ENCODE data around the gene TEPSIN. TPM values are rescaled to one million over a fixed set of nuclear protein-coding genes. Genes with fewer than 3 reads are reported as not detected.

The TEPSIN gene
- total and polyA plus RNA-seq, 2 of the 13 experiments (the other 11 are each of a cell fraction or from before 2014, with no cell fraction given): 16.1 to 18.8 TPM

- WGBS (ENCODE audit: low lambda C conversion rate): 98% methylated on average over 19 of the region's 20 CpGs
- peaks cover 19 to 61% of the 10 kb centered on the region in 2 experiments; a peak in 4 of 5 replicates for H3K36me3 ChIP-seq (replicated peaks in 1 of 2; ENCODE audit: control insufficient read depth in 1 of 2, insufficient read depth in 2 of 2, low read length in 2 of 2)
- no peak overlapping the region for H2AFZ ChIP-seq (ENCODE audit: low read length)
- H3K4me3 ChIP-seq (replicated peaks in 1 of 3; ENCODE audit: insufficient read depth in 1 of 3, low read depth in 2 of 3, low read length in 3 of 3): no peak overlapping the region
- in situ Hi-C loops (cut with HindIII; ENCODE audit: extremely low pct_ligation_motif_present, low pct_unique_long_range_greater_than_20kb) (no loop called here), intact Hi-C loops (cut with micrococcal nuclease; ENCODE audit: unreplicated experiment) (loop anchor here (5.0 kb wide), 1 partner anchor 61 kb away; no protein-coding TSS in a partner anchor)
- H3K79me2 ChIP-seq (ENCODE audit: insufficient read depth, low read length): no peaks in the 10 kb centered on the region
- no peak overlapping the region for H3K4me2 ChIP-seq (ENCODE audit: low read depth, low read length)
- no peaks in the 10 kb centered on the region; the same call in 1 of the 2 replicates for H4K20me1 ChIP-seq (ENCODE audit: insufficient read depth, low read length)
- no peak overlapping the region for H3K27ac ChIP-seq (ENCODE audit: extremely low read length, insufficient read depth, low read length)
- ATAC-seq (no peak), FAIRE-seq (no peak), DNase-seq (ENCODE audit: low spot score) (no peak)
- H3K27me3 ChIP-seq (ENCODE audit: control insufficient read depth in 1 of 2, insufficient read depth in 2 of 2, low read length in 2 of 2): no peaks in the 10 kb centered on the region
- H3K4me1 ChIP-seq (ENCODE audit: insufficient read depth, low read length): no peaks in the 10 kb centered on the region
- H3K9me3 ChIP-seq (ENCODE audit: low read length): no peaks in the 10 kb centered on the region
- H3K9ac ChIP-seq (ENCODE audit: insufficient read depth, low read depth, low read length): no peak overlapping the region
- BruUV-seq (replicated peaks): no TSS peak
- TF ChIP-seq ARID4A (CRISPR knock-in tag; IDR thresholded peaks at IDR 0.05; ENCODE audit: borderline replicate concordance): 0 out of 2 replicates have a peak, but pooled peaks have one; percentile 16
- no peak for TF ChIP-seq ZBTB7B (CRISPR knock-in tag; IDR thresholded peaks at IDR 0.05)
- POLR2A ChIA-PET: no interaction called here
- CTCF ChIA-PET (ENCODE audit: low intra/inter-chr PET ratio, low total read pairs): no interaction called here
These were observed 35.7 kb downstream of the TEPSIN start for GRCh38 chr17:81203136-81203535.

DNA sequence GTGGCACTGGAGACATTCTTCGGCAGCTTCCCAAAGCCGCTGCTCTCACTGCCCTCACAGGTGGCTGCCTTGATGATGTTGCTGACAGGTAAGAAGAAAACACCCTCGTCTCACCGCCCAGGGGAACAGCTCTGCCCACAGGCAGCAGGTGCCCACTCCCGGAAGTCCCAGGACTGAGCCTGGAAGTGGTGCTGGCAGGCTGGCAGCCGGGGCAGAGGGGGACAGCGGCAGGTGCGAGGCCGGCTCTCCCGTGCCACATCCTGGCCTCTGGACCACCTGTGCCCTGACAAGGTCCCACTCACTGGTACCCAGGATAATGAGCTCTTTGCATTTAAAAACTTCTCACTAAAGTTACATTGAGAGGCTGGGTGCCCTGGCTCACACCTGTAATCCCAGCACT is 36.5 kb downstream of the TEPSIN start:
- H3K4me1 ChIP-seq (ENCODE audit: insufficient read depth, low read length): no peaks in the 10 kb centered on the region
- H3K9ac ChIP-seq (ENCODE audit: insufficient read depth, low read depth, low read length): no peak overlapping the region
- BruUV-seq (replicated peaks): no TSS peak
- H3K27me3 ChIP-seq (ENCODE audit: control insufficient read depth in 1 of 2, insufficient read depth in 2 of 2, low read length in 2 of 2): no peaks in the 10 kb centered on the region
- intact Hi-C loops (cut with micrococcal nuclease; ENCODE audit: unreplicated experiment): loop anchor here (5.0 kb wide), 1 partner anchor 60 kb away; no protein-coding TSS in a partner anchor
- H3K4me2 ChIP-seq (ENCODE audit: low read depth, low read length): no peak overlapping the region
- in situ Hi-C loops (cut with HindIII; ENCODE audit: extremely low pct_ligation_motif_present, low pct_unique_long_range_greater_than_20kb): no loop called here
- ChIA-PET CTCF (ENCODE audit: low intra/inter-chr PET ratio, low total read pairs) (no interaction called here), POLR2A (interaction anchor here (0.9 kb wide), 1 partner anchor 21 kb away, joined by 3 read pairs; the partner anchor contains the start of gene CEP131)
- H2AFZ ChIP-seq (ENCODE audit: low read length): no peak overlapping the region
- peaks cover 17 to 61% of the 10 kb centered on the region in 2 experiments; a peak in 4 of 5 replicates for H3K36me3 ChIP-seq (replicated peaks in 1 of 2; ENCODE audit: control insufficient read depth in 1 of 2, insufficient read depth in 2 of 2, low read length in 2 of 2)
- TF ChIP-seq ZNF570 (CRISPR knock-in tag; IDR thresholded peaks at IDR 0.05; ENCODE audit: borderline replicate concordance): no peak
- 0 out of 2 replicates have a peak, but pooled peaks have one; percentile 36 for TF ChIP-seq HNRNPL (IDR thresholded peaks at IDR 0.05; ENCODE audit: low read depth, low read length)
- H3K79me2 ChIP-seq (ENCODE audit: insufficient read depth, low read length): no peaks in the 10 kb centered on the region
- WGBS (ENCODE audit: low lambda C conversion rate): 99% methylated on average over 10 of the region's 10 CpGs
- H3K4me3 ChIP-seq (replicated peaks in 1 of 3; ENCODE audit: insufficient read depth in 1 of 3, low read depth in 2 of 3, low read length in 3 of 3): no peak overlapping the region
- H4K20me1 ChIP-seq (ENCODE audit: insufficient read depth, low read length): no peaks in the 10 kb centered on the region; the same call in 1 of the 2 replicates
- H3K9me3 ChIP-seq (ENCODE audit: low read length): no peaks in the 10 kb centered on the region
- FAIRE-seq: no peak
- no peak for DNase-seq (ENCODE audit: low spot score)
- H3K27ac ChIP-seq (ENCODE audit: extremely low read length, insufficient read depth, low read length): no peak overlapping the region
- no peak for ATAC-seq
